Neural progenitor cell (in vitro differentiated cells): ENCODE measurements around the gene SKI.

Source experiments
- EZH2 ChIP-seq: fragments of 200-600 bp; sonication (generic); IDR thresholded peaks from 2 replicates; pipeline ENCODE4 v1.6.1; 2017; ENCODE audit warnings: antibody characterized with exemption, mild to moderate bottlenecking, moderate library complexity
- EZH2phosphoT487 ChIP-seq: fragments of 200-600 bp; sonication (generic); IDR thresholded peaks from 2 replicates; pipeline ENCODE4 v1.6.1; 2017; ENCODE audit warnings: antibody characterized with exemption
- TF ChIP-seq, protein P1 (sequence below): fragments of 200-600 bp; sonication (generic); IDR thresholded peaks from 2 replicates; pipeline ENCODE4 v1.5.1; 2017; ENCODE audit warnings: antibody characterized with exemption, mild to moderate bottlenecking

DNA sequence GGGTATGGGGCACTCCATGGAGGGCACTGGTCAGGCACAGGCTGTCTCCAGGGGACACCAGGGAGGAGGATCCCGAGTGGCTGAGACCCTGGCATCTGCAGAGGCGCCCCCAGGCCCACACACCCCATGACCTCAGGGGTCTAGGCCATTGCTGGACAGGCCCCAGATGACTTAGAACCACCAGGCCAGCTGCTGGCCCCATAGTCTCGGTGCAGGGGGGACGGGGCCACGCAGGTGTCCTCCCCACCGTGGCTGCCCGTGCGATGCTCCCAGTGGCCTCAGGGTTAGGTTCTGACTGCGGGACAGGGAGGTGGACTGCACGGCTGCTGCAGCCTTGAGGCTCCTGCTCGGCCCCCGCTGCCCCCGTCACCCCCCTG is 119.3 kb downstream of the SKI start:
- TF ChIP-seq, protein P1, sequence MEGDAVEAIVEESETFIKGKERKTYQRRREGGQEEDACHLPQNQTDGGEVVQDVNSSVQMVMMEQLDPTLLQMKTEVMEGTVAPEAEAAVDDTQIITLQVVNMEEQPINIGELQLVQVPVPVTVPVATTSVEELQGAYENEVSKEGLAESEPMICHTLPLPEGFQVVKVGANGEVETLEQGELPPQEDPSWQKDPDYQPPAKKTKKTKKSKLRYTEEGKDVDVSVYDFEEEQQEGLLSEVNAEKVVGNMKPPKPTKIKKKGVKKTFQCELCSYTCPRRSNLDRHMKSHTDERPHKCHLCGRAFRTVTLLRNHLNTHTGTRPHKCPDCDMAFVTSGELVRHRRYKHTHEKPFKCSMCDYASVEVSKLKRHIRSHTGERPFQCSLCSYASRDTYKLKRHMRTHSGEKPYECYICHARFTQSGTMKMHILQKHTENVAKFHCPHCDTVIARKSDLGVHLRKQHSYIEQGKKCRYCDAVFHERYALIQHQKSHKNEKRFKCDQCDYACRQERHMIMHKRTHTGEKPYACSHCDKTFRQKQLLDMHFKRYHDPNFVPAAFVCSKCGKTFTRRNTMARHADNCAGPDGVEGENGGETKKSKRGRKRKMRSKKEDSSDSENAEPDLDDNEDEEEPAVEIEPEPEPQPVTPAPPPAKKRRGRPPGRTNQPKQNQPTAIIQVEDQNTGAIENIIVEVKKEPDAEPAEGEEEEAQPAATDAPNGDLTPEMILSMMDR, result no peak
- TF ChIP-seq EZH2, result no peak
- no peak for TF ChIP-seq EZH2phosphoT487
